ENCODE results near the gene ENPP6. TPM values are rescaled to one million over a fixed set of nuclear protein-coding genes. Genes with fewer than 3 reads are reported as not detected.

Gene ENPP6
- total and polyA plus RNA-seq, 3 experiments from 2014 or later = 0.04 to 0.07 TPM; not detected in 1

DNA sequence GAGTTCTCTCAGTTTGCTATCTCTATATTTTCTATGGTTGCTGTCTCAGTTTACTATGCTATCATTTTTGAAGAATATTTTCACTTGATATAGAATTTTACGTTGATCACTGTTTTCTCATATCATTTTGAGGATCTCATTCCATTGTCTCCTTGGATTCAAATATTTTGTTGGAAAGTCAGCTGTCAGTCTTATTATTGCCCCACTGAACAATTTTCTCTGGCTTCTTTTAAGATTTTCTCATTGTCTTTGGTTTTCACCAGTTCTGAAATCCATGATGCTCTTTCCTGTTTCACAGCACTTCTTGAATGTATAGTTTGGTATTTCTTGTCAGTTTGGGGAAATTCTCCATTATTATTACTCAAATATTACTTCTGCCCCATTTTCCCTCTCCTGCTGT lies 81.1 kb downstream of the ENPP6 start:
- peaks cover 3% of the 10 kb centered on the region for H3K9me3 ChIP-seq (ENCODE audit: low read length)
- no peaks in the 10 kb centered on the region for H3K27me3 ChIP-seq (ENCODE audit: insufficient read depth, low read length, poor library complexity, severe bottlenecking)
- H3K36me3 Mint-ChIP-seq = peaks cover 0 to 7% (median 1%) of the 10 kb centered on the region in 3 donors
- POLR2A ChIA-PET = no interaction called here
- CTCF ChIA-PET = no interaction called here
- no peaks in the 10 kb centered on the region for H3K4me1 ChIP-seq (ENCODE audit: insufficient read depth, low read length)
- peaks cover 12 to 29% (median 17%) of the 10 kb centered on the region in 5 donors for H3K9me3 Mint-ChIP-seq
- H3K4me3 Mint-ChIP-seq = no peak overlapping the region
- peaks cover 13 to 28% of the 10 kb centered on the region in 2 donors for H3K27me3 Mint-ChIP-seq
- H3K27ac Mint-ChIP-seq = no peak overlapping the region
- no peak overlapping the region for H3K27ac ChIP-seq (ENCODE audit: low read depth, low read length)
- no peaks in the 10 kb centered on the region for H3K4me1 Mint-ChIP-seq
- H3K36me3 ChIP-seq (ENCODE audit: insufficient read depth, low read length) = no peaks in the 10 kb centered on the region
- no peak overlapping the region for H3K4me3 ChIP-seq (ENCODE audit: low read length)
- no peak for DNase-seq

DNA sequence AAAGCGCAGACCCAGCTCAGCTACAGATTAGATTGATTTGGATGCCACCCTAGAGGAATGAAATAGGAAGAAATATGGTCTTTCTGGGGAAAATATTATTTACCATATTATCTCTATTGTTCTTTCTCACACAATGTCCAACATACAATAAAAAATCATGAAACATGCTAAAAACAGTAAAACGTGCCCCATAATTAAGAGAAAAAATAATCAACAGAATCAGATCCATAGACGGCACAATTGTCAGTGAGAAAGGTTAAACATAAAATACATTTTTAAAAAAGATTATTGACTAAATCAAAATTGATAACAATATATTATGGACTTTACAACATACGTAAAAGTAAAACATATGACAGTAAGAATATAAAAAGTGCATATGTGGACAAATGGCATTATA lies 90.9 kb downstream of the ENPP6 start:
- H3K9me3 ChIP-seq (ENCODE audit: low read length) = no peaks in the 10 kb centered on the region
- no peak overlapping the region for H3K27ac ChIP-seq (ENCODE audit: low read depth, low read length)
- POLR2A ChIA-PET = no interaction called here
- no peaks in the 10 kb centered on the region for H3K27me3 ChIP-seq (ENCODE audit: insufficient read depth, low read length, poor library complexity, severe bottlenecking)
- Mint-ChIP-seq H3K27ac (no peak overlapping the region), H3K36me3 (no peaks in the 10 kb centered on the region), H3K4me3 (no peak overlapping the region), H3K9me3 (peaks cover 0 to 7% (median 0%) of the 10 kb centered on the region in 5 donors), H3K27me3 (peaks cover 11 to 33% of the 10 kb centered on the region in 2 donors), H3K4me1 (no peaks in the 10 kb centered on the region)
- no peak for DNase-seq
- CTCF ChIA-PET = no interaction called here
- no peaks in the 10 kb centered on the region for H3K36me3 ChIP-seq (ENCODE audit: insufficient read depth, low read length)
- no peak overlapping the region for H3K4me3 ChIP-seq (ENCODE audit: low read length)
- no peaks in the 10 kb centered on the region for H3K4me1 ChIP-seq (ENCODE audit: insufficient read depth, low read length)

- Histone ChIP-seq H3K36me3 (ENCODE audit: insufficient read depth, low read length) (no peaks in the 10 kb centered on the region), H3K9me3 (ENCODE audit: low read length) (no peaks in the 10 kb centered on the region), H3K27ac (ENCODE audit: low read depth, low read length) (no peak overlapping the region), H3K27me3 (ENCODE audit: insufficient read depth, low read length, poor library complexity, severe bottlenecking) (no peaks in the 10 kb centered on the region), H3K4me3 (ENCODE audit: low read length) (no peak overlapping the region), H3K4me1 (ENCODE audit: insufficient read depth, low read length) (no peaks in the 10 kb centered on the region)
- peaks cover 13 to 33% of the 10 kb centered on the region in 2 donors for H3K27me3 Mint-ChIP-seq
- ChIA-PET POLR2A (no interaction called here), CTCF (no interaction called here)
- H3K9me3 Mint-ChIP-seq = peaks cover 0 to 6% (median 0%) of the 10 kb centered on the region in 5 donors
- DNase-seq = no peak
- H3K36me3 Mint-ChIP-seq = no peaks in the 10 kb centered on the region
- H3K4me3 Mint-ChIP-seq = no peak overlapping the region
- no peaks in the 10 kb centered on the region for H3K4me1 Mint-ChIP-seq
- H3K27ac Mint-ChIP-seq = no peak overlapping the region
Measured at GRCh38 chr4:184122631-184123408, 94.9 kb downstream of the ENPP6 start.

GRCh38 chr4:184120549-184121127 lies 97.0 kb downstream of the ENPP6 start:
- Histone ChIP-seq H3K9me3 (ENCODE audit: low read length) (no peaks in the 10 kb centered on the region), H3K36me3 (ENCODE audit: insufficient read depth, low read length) (no peaks in the 10 kb centered on the region), H3K27ac (ENCODE audit: low read depth, low read length) (no peak overlapping the region), H3K4me3 (ENCODE audit: low read length) (no peak overlapping the region), H3K4me1 (ENCODE audit: insufficient read depth, low read length) (no peaks in the 10 kb centered on the region), H3K27me3 (ENCODE audit: insufficient read depth, low read length, poor library complexity, severe bottlenecking) (no peaks in the 10 kb centered on the region)
- no peaks in the 10 kb centered on the region for H3K36me3 Mint-ChIP-seq
- no peak overlapping the region for H3K4me3 Mint-ChIP-seq
- H3K27me3 Mint-ChIP-seq = peaks cover 13 to 25% of the 10 kb centered on the region in 2 donors
- H3K27ac Mint-ChIP-seq = no peak overlapping the region
- CTCF ChIA-PET = no interaction called here
- H3K9me3 Mint-ChIP-seq = no peaks in the 10 kb centered on the region
- no peak for DNase-seq
- POLR2A ChIA-PET = no interaction called here
- peaks cover 0 to 4% (median 0%) of the 10 kb centered on the region in 3 donors for H3K4me1 Mint-ChIP-seq

DNA sequence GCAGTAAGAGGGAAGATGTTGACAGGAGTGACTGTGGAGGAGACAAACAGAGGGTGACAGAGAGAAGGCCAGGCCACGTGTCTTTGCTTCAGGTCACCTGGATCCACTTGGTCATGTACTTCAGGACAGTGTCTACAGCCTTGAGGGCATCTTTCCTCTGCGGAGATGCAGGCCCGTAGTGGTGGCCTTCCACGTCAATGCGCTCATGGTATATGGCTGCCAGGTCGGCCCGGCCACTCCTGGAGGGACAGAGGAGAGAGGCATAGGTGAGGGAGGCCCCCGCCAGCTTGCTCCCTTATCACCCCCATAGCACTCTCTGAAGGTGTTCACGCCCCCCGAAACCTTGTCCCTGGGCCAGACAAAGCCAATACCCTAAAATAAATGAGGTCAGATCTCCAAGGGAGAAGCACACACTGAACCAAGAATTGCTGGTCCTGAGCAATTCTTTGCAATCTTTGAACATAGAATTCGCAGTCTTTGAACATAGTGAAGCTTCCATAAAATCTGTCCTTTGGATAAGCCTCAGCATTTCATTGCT lies 99.9 kb downstream of the ENPP6 start:
- Histone ChIP-seq H3K4me3 (ENCODE audit: low read length) (no peak overlapping the region), H3K36me3 (ENCODE audit: insufficient read depth, low read length) (no peaks in the 10 kb centered on the region), H3K4me1 (ENCODE audit: insufficient read depth, low read length) (no peaks in the 10 kb centered on the region), H3K9me3 (ENCODE audit: low read length) (no peaks in the 10 kb centered on the region), H3K27ac (ENCODE audit: low read depth, low read length) (no peak overlapping the region), H3K27me3 (ENCODE audit: insufficient read depth, low read length, poor library complexity, severe bottlenecking) (no peaks in the 10 kb centered on the region)
- H3K27me3 Mint-ChIP-seq = peaks cover 8 to 16% of the 10 kb centered on the region in 2 donors
- H3K9me3 Mint-ChIP-seq = no peaks in the 10 kb centered on the region
- H3K4me1 Mint-ChIP-seq = peaks cover 0 to 4% (median 0%) of the 10 kb centered on the region in 3 donors
- POLR2A ChIA-PET = no interaction called here
- no peak for DNase-seq
- CTCF ChIA-PET = no interaction called here
- no peak overlapping the region for H3K4me3 Mint-ChIP-seq
- H3K27ac Mint-ChIP-seq = no peak overlapping the region
- no peaks in the 10 kb centered on the region for H3K36me3 Mint-ChIP-seq

- Mint-ChIP-seq H3K4me3 (no peak overlapping the region), H3K9me3 (peaks cover 0 to 2% (median 0%) of the 10 kb centered on the region in 5 donors), H3K27me3 (peaks cover 7 to 18% of the 10 kb centered on the region in 2 donors), H3K36me3 (no peaks in the 10 kb centered on the region), H3K27ac (no peak overlapping the region), H3K4me1 (peaks cover 0 to 4% (median 0%) of the 10 kb centered on the region in 3 donors)
- H3K27ac ChIP-seq (ENCODE audit: low read depth, low read length) = no peak overlapping the region
- H3K4me1 ChIP-seq (ENCODE audit: insufficient read depth, low read length) = no peaks in the 10 kb centered on the region
- H3K36me3 ChIP-seq (ENCODE audit: insufficient read depth, low read length) = no peaks in the 10 kb centered on the region
- no peak for DNase-seq
- no peaks in the 10 kb centered on the region for H3K27me3 ChIP-seq (ENCODE audit: insufficient read depth, low read length, poor library complexity, severe bottlenecking)
- ChIA-PET POLR2A (no interaction called here), CTCF (no interaction called here)
- H3K9me3 ChIP-seq (ENCODE audit: low read length) = no peaks in the 10 kb centered on the region
- H3K4me3 ChIP-seq (ENCODE audit: low read length) = no peak overlapping the region
Measured at GRCh38 chr4:184115399-184115798, 102.3 kb downstream of the ENPP6 start.

DNA sequence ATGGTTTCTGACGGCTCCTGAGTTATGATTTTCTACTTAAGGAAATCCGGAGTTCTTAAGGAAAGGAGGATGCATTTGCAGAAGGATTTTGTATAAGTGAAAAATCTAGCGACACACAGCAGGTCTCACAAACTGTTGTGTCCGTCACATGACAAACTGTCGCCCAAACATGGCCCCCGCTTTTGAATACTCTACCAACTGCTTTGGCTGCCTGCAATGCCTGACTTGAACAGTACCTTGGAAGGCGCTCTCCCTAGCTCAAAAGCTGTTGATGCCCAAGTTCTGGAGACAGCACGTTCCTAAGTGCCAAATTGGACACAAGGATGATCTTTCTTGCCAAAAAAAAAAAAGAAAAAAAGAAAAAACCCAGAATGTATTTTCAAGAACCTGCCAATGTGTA lies 103.2 kb downstream of the ENPP6 start:
- no peak overlapping the region for H3K27ac Mint-ChIP-seq
- Histone ChIP-seq H3K4me1 (ENCODE audit: insufficient read depth, low read length) (no peaks in the 10 kb centered on the region), H3K4me3 (ENCODE audit: low read length) (no peak overlapping the region), H3K27me3 (ENCODE audit: insufficient read depth, low read length, poor library complexity, severe bottlenecking) (no peaks in the 10 kb centered on the region), H3K27ac (ENCODE audit: low read depth, low read length) (no peak overlapping the region), H3K36me3 (ENCODE audit: insufficient read depth, low read length) (no peaks in the 10 kb centered on the region), H3K9me3 (ENCODE audit: low read length) (no peaks in the 10 kb centered on the region)
- ChIA-PET CTCF (no interaction called here), POLR2A (no interaction called here)
- peaks cover 0 to 3% (median 0%) of the 10 kb centered on the region in 5 donors for H3K9me3 Mint-ChIP-seq
- no peak for DNase-seq
- no peak overlapping the region for H3K4me3 Mint-ChIP-seq
- H3K27me3 Mint-ChIP-seq = peaks cover 8 to 18% of the 10 kb centered on the region in 2 donors
- no peaks in the 10 kb centered on the region for H3K36me3 Mint-ChIP-seq
- peaks cover 0 to 4% (median 0%) of the 10 kb centered on the region in 3 donors for H3K4me1 Mint-ChIP-seq

GRCh38 chr4:184112006-184112550 lies 105.6 kb downstream of the ENPP6 start:
- Histone ChIP-seq H3K27ac (ENCODE audit: low read depth, low read length) (no peak overlapping the region), H3K36me3 (ENCODE audit: insufficient read depth, low read length) (no peaks in the 10 kb centered on the region), H3K9me3 (ENCODE audit: low read length) (no peaks in the 10 kb centered on the region), H3K27me3 (ENCODE audit: insufficient read depth, low read length, poor library complexity, severe bottlenecking) (no peaks in the 10 kb centered on the region), H3K4me3 (ENCODE audit: low read length) (no peak overlapping the region), H3K4me1 (ENCODE audit: insufficient read depth, low read length) (no peaks in the 10 kb centered on the region)
- no peak overlapping the region for H3K27ac Mint-ChIP-seq
- H3K4me1 Mint-ChIP-seq = peaks cover 0 to 1% (median 0%) of the 10 kb centered on the region in 3 donors
- DNase-seq = no peak
- POLR2A ChIA-PET = no interaction called here
- H3K4me3 Mint-ChIP-seq = no peak overlapping the region
- peaks cover 5 to 27% of the 10 kb centered on the region in 2 donors for H3K27me3 Mint-ChIP-seq
- no peaks in the 10 kb centered on the region for H3K36me3 Mint-ChIP-seq
- CTCF ChIA-PET = no interaction called here
- peaks cover 0 to 3% (median 0%) of the 10 kb centered on the region in 5 donors for H3K9me3 Mint-ChIP-seq
